IPS-NIHi11 (cell line): ENCODE results near the gene NAPG.
"Not testable (repeated sequence)": the region's sequence is repeated elsewhere in the genome, so short reads cannot be mapped to it uniquely, and the experiment has no call there.

Experiments
- DNase-seq: peaks from one replicate; pipeline ENCODE4 v3.0.0; 2012; ENCODE audit warnings: mixed read lengths, low spot score

NAPG gene

DNA sequence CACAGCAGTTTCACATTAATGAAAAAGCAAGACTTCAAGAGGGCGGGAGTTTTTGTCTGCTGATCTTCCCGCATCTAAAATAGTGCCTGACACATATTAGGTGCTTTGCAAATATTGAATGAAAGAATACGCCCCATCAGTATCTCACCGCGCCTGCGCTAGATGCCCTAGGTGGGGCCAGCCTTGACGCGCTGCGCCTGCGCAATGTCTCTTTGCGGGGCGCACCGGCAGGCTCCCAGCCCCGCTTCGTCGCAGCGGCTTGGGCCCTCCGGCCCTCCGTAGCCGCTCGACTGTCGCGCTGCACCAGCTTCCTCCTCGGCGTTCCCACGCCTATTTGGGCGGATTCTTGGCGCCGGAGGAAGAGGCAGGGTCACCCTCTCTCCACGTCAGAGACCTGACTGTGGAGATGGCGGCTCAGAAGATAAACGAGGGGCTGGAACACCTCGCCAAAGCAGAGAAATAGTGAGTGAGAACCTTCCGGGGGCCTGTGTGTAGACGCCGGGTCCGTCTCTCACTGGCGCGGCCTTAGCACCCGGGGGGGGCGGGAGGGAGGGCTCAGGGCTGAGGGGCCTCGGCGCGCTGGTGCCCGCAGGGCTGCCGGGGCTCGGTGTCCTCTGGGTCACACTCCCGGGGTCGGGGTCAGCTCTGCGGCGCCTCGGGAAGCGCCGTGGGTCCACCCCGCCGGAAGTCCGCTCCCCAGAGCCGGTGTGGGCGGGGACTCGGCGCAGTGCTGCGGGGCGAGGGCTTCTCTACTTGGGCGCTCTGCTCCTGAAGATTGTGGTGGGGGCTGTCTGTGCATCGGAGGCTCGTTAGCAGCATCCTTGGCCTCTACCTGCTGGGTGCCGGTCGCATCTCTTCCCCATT lies at the start of gene NAPG:
Gene NAPG, plus strand, starts transcription at position 331 of the 864 bp plus-strand sequence. Its CDS starts 76 bp downstream, at position 407.
- DNase-seq = peak; percentile 98

DNA sequence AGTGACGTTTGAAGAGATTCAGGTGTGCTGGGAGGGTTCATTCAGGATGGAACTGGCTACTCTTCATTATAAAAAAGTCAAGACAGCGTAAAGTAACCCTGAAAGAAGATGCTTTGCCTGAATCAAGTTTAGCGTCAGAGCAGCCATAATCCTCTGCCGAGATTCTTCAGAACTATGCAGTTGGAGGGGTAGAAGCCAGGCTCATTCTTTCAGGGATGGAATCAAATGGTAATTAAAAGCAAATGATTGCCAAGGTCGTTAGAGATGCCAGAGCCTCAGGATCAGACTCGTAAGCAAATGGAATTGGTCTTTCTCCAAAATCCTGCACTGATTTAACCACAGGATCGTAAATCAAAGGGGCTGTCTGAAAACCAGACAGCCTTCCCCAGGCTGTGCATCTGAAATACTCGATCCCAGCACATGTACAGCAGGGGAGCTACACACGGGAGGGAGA lies 49.5 kb upstream of the NAPG start:
- no peak for DNase-seq

DNA sequence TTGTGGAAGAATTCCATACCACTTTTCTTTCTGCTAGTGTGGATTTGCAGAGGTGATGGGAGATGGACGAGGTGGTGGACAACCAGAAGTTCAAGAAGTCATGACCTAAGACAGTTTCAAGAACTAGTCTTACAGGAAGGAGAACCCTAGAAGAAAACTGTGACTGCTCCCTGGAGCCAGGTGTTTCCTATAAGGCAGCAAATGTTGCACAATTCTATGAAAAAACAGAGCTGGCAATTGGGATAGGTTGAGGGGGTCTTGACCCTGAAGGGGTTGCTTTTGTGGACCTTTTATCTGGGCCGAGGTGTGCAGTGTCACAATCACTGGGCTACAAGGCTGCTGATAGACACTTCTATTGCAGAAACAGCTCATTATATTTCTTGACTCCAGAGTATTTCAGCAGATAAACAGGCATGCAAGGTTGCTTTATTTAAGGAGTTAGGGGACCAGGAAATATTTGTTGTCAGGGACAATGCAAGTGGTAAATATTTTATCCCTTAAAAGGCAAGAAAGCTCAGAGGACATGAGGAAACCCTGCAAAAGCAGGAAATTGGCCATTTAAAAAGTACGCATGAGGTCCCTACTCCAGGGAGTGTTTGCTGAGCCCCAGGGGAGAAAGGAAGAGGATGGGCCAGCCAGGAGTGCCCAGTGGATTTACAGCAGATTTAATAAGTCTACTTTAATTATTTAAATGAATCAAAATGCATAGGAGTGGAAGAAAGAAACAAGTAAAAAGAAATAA lies 48.5 kb upstream of the NAPG start:
- DNase-seq = no peak

DNA sequence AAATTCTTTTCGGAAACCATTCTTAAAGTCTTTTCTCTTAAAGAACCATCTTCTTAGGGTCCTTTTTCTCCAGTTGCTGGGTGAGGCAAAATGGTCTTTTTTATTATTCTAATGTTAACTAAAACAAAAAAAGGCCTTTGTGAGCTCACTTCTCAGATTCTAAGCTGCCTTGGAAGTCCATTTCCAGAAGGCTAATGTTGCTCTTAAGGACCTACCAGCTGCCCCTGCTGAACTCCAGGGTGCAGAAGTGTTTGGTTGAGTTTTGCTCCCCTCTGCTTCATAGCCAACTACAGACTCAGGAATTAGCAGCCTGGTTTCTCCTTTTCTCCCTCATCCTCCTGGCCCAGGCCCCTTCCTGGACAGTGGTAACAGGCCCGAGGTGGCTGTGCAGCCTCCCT lies 48.0 kb upstream of the NAPG start:
- no peak for DNase-seq

DNA sequence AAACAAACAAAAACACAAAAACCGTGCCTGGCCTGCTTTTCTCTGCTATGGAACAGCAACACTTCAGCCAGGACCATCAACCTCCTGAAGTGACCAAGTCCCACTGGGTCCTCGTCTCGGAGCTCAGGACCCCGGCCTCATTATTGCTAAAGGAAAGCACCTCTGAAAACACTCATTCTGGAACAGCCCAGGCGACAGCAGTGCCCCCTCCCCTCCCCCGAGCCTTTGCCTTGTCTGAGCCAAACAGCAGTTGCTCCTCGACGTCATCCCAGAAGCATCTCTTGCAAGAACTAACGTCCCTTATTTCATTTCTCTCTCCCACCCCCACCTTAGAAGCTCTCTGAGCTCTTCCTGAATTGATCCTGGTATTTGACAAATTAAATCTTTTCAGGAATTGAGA lies 44.0 kb upstream of the NAPG start:
- DNase-seq = peak; percentile 27

DNA sequence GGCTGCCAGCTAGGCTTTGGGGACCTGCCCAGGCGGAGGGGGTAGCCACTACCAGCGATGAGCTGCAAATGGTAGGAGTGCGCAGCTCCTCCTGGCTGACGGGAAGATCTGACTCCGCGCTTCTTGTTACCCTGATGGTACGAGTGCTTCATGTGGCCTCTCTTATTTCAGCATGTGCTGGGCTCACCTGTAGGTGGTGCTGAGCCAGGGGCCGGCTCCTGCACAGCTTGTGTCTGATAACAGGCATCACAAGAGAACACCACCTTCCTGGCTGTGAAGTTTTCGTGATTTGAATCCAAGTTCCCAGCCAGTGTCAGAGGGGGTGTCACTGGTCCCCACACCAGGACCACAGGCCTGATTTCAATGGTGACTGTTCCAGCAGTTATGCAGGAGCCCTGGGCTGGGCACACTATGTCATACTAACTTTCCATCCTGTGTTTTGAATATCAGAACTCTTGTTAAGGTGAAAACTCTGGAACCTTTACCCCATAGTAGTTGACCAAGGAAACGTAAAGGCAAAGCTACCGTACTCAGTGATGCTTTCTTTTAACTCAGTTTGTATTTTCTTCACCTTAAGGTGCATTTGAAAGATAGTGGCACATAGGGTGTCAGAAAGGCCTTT lies 43.4 kb upstream of the NAPG start:
- peak; percentile 19 for DNase-seq

DNA sequence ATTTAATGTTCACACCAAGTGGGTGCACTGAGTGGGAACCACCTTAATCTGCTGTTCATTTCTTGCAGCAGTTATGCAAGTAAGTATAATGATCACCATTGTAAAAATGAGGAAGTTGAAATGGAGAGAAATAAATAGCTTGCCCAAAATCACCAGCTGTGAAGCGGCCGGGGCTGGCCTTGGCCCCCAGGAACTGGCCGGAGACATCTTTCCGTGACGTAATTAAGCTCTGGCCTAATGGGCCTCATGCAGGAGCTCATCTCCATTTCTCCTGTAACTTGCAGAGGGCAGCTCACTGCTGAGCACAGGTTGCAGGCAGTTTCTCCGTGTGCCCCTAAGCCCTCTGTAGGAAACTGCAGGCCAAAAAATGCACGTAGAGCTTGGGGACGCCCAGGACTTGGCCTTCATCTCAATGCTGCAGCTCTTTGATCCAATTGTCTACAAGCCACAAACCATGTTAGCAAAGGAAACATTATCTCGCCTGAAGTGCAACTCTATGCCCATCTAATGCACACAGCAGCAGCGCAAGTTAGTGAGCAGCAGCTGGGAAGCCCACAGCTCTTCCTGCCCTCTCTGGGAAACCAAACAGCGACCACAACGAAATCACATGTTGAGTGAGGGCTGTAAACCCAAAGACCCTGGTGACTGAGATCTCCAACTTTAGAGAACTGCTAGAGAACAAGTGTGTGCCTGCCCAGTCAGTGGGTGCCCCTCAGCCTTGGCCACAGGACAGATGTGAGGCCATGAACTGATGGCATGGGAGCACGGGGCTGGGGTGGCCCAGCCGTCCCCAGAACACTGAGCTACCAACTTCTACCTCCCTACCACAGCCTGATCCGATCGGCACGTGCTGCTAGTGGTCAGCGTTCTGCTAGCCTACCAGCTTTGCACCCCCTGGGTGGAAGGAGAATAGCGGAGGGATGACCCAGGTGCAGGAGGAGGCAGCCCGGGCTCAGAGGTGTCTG lies 42.6 kb upstream of the NAPG start:
- DNase-seq = no peak

DNA sequence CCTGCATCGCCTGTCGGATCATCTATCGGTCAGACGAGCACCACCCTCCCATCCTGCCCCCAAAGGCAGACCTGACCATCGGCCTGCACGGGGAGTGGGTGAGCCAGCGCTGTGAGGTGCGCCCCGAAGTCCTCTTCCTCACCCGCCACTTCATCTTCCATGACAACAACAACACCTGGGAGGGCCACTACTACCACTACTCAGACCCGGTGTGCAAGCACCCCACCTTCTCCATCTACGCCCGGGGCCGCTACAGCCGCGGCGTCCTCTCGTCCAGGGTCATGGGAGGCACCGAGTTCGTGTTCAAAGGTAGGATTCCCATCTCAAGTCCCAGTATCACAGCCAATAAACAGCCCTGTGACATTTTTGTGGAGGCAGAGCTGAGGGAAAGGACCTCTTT lies 40.4 kb upstream of the NAPG start:
- DNase-seq = no peak

DNA sequence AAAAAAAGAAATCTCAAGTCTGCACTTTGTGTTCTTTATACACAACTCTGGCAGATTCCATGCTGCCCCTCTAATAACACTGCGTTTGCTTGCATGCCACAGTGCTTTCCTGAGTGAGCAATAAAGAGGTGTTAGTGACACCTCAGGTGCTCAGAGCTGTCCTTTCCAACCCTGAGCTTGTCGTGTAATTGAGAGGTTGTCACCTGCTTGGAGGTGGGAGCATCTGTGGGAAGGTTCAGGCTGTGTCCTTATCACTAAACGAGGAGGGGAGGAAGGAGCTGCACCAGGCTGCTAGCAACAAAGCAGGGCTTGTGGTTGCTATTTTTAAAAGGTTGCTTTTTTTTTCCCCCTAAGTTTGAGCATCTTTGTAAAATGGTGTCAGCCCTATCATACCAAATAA lies 39.5 kb upstream of the NAPG start:
- no peak for DNase-seq

DNA sequence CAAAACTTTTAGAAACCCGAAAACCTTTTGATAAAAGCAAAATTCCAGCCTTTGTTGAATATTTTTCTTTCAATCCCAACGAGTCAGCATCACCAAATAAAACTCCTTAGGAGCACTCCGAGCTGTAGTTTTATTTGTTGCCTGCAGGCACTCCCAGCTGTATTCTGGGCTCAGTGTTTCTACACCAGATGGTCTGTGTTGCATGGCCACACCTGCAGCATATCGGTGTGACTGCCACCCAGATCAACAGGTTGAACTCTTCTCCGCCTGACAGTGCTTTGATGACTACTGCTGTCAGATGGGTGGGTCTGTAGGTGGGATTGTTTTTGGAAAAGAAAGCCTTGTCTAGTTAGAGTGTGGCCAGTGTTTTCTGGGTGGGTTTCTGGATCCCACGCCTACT lies 38.7 kb upstream of the NAPG start:
- no peak for DNase-seq

DNA sequence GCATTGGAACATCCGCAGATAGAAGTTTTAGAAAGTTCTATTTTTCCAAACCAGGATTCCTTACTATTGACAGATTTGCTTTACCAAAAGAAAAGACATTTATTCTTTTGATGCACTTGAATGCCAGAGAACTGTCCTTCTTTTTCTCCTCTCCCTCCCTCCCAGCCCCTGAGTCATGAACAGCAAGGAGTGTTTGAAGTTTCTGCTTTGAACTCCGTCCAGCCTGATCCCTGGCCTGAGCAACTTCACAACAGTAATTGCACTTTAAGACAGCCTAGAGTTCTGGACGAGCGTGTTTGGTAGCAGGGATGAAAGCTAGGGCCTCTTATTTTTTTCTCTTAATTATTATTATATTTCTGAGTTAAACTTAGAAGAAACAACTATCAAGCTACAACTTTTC lies 37.8 kb upstream of the NAPG start:
- no peak for DNase-seq

DNA sequence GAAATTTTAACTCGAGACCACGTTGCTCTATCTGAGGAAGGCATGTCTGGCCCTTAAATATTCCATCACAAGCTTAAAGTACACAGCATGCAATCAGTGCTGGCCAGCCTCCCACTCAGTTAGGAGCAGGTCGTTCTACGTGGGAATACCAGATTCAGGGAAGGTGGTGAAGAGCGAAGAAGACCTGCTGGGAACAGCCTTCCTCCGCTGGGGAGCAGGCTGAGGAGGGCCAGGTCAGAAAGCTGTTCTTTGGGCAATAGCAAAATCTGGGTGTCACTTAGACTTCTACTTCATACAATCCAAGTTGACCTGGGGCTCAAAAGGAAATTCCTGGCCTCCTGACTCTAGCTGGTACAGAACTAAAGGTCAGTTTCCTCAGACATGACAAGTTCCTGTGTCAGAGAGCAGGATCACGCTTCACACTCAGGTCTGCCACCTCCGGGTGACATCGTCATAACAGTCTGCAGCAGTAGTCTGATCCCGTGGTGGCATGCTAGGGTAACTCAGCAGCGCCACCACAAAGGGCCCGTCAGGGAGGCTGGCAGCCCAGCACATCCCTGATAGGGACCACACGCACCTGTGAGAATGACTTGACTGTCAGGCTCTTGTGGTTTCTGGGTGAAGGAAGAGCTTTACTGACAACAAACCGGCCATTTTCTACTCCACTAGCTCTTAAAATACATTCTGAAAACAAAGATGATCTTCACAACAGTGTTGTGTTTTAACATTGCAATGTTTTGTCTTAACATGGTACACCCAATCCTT lies 35.2 kb upstream of the NAPG start:
- DNase-seq = peak; percentile 64

DNA sequence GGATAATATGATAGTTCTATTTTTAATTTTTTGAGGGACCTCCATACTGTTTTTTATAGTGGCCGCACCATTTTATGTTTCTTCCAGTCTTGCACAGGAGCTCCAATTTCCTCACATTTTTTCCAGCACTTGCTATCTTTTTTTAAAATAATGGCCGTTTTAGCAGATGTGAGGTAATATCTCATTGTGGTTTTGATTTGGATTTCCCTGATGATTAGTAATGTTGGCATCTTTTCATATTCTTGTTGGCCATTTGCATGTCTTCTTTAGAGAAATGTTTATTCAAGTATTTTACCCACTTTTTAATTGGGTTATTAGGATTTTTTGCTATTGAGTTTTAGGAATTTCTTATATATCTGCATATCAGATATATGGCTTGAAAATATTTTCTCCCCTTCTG lies 29.9 kb upstream of the NAPG start:
- DNase-seq = no peak

DNA sequence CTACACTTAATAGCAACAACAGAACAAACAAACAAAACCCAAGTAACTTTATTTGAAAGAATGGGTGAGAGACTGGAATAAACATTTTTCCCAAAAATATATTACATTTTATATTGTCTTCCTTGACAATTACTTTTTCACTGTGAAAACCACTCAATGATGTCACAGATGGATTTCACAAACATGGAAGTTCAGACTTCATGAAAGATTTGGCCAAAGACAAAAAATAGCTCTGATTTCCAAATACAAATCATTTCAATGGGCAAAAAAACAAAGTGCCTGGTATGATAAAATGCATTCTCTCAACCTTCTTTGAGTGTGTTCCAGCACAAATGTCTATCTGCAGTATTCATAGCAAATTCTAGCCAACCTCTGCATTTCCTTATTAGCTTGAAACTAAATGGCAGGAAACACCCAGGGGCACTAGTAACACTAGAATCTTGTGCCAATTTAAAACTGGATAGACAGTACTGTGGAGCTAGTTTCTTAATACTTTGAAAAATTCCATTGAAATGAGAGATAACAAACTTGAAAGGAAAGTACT lies 28.5 kb upstream of the NAPG start:
- DNase-seq = no peak

DNA sequence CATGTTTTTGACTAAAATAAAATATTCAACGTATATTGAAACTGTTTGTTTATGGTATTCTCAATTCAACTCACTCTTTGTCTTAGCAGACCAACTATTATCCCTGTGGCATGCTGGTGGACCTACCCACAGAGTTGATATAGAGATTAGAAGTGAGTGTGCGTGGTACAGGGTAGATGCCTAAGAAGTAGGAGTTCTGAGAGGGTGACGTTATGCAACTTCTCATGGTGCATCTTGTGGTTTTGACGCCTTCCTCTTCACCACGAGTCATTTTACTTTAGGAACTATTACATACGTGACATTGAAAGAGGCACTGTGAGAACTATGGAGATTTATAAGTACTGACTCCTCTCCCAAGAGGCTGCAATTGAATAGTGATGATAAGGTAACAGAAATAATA lies 26.6 kb upstream of the NAPG start:
- no peak for DNase-seq

DNA sequence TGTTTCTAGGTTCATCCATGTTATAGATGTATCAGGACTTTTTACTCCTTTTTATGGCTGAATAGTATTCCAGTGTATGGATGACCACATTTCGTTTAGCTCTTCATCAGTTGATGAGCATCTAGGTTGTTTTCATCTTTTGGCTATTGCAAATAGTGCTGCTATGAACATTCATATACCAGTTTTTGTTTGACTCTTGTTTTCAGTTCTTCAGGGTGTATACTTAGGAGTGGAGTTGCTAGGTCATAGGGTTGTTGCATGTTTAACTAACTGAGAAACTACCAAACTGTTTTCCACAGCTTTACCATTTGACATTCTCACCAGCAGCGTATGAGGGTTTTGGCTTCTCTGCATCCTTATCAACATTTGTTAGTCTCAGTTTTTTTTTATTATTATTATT lies 25.8 kb upstream of the NAPG start:
- no peak for DNase-seq

DNA sequence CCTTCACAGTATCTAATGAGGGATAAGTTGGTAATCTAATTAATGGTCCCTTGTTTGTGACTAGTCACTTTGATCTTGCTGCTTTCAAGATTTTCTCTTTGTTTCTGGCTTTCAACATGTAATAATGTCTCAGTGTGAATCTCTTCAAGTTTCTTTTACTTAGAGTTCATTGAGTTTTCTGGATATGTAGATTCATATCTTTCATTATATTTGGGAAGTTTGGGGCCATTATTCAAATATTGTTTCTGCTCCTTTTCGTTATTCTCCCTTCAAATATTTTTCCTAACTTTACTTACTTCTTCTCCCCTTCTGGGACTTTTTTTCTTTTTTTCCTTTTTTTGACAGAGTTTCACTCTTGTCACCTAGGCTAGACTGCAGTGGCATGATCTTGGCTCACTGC lies 21.1 kb upstream of the NAPG start:
- DNase-seq = no peak

DNA sequence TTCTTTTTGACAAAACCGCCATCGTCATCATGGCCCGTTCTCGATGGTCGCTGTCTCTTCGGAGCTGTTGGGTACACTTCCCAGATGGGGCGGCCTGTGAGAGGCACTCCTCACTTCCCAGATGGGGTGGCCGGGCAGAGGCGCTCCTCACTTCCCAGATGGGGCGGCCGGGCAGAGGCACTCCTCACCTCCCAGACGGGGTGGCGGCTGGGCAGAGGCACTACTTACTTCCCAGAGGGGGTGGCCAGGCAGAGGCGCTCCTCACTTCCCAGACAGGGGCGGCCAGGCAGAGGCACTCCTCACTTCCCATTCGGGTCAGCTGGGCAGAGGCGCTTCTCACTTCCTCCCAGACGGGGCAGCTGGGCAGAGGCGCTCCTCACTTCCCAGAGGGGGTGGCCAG lies 19.9 kb upstream of the NAPG start:
- not testable (repeated sequence) for DNase-seq

DNA sequence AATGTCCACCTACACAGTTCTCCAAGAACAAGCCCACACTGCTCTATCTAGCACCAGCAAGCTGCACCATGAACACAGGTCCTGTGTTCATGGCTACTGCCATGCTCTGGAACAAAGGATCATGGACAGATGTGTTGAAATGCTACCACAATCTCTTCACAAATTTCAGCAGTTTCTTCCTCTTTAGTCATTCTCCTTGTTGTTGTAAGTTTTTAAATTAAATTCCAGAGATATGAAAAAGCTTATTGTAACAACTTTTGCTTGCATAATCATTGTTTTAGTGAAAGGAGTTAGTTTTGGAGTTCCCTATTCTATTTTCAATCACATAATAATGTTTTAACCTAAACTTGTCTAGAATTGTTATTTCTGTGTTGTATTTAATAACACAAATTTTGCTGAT lies 17.2 kb upstream of the NAPG start:
- DNase-seq = no peak

DNA sequence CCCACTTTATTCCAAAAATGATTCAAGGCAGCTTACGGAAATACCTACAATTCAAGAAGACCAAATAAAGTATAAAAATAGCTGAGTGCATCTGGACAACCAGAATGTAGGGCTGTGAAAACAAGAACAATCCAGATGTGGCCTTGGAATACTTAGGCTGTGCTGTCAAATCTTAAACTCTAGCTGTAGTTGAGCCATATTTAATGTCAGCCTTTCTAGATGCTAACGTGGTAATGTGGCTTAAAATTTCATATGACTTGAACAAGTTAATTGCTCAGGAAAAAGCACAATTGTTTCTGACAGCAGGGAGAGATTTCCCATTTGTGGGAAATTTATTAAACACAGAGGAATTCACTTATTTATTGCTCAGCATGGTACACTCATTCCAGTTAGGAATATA lies 14.6 kb upstream of the NAPG start:
- no peak for DNase-seq

DNA sequence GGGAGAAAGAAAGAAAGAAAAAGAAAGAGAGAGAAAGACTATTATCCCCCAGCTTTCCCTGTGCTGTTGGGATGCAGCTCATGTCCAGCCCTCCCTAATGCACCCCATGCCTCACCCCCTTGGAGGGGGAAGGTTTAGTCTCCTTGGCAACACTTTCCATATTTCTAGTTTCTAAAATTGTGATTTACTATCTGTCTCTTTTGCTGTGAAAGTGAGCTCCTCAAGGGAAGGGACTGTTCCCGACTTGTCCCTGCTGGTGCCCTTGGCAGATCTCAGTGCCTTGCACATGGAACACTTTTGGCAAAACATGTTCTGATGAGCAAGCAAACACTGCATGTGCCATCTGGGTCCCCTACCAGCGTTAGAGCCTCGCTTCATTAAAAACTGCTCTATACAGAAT lies 11.7 kb upstream of the NAPG start:
- no peak for DNase-seq
